GM10266 (cell line): ENCODE data around the gene TUT1.
A peak's percentile ranks its signal among the peaks of the same experiment; 100 is the strongest.

ENCODE experiments used
- DNase-seq: peaks from one replicate; pipeline ENCODE4 v3.0.0; 2012; ENCODE audit errors: extremely low spot score
- CTCF ChIP-seq: IDR thresholded peaks from 2 replicates; pipeline ENCODE4 v1.5.1; 2012; ENCODE audit warnings: mild to moderate bottlenecking, low read depth; ENCODE audit not compliant: control insufficient read depth, insufficient read depth; ENCODE audit errors: missing control alignments

Gene TUT1

DNA sequence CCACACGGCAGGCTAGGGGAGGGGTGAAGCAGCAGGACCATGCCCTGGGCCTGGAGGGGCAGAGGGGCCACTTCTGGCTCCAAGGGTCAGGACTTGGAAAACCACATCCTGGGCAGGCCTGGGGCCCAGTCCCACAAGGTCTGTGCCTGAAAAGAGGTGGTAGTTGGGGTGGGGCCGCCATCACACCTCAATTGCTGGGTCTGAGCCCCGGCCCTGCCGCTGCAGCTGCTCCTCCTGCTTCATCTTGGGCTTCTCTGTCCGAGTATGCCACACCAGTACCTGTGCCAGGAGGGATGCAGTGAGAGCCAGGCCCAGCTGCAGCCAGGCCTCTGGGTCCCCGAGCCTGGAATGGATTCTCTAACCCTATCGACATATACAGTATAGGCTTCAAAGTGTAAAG is 24.2 kb upstream of the TUT1 start:
- no peak for TF ChIP-seq CTCF
- DNase-seq = no peak

- no peak for DNase-seq
- TF ChIP-seq CTCF = no peak
Measured at GRCh38 chr11:62614275-62614674, 23.0 kb upstream of the TUT1 start.

DNA sequence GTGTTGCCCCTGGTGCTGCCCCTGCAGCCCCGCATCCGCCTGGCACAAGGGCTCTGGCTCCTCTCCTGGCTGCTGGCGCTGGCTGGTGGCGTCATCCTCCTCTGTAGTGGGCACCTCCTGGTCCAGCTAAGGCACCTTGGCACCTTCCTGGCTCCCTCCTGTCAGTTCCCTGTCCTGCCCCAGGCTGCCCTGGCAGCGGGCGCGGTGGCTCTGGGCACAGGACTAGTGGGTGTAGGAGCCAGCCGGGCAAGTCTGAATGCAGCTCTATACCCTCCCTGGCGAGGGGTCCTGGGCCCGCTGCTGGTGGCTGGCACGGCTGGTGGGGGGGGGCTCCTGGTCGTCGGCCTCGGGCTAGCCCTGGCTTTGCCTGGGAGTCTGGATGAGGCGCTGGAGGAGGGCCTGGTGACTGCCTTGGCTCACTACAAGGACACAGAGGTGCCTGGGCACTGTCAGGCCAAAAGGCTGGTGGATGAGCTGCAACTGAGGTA is 22.0 kb upstream of the TUT1 start:
- no peak for TF ChIP-seq CTCF
- DNase-seq = no peak

GRCh38 chr11:62612366-62613290 is 21.3 kb upstream of the TUT1 start, which contains the start of the genes EML3 and ROM1:
Gene EML3 (minus strand): TSS chr11:62612775. CDS start chr11:62612457, 318 bp downstream.
Gene ROM1 (plus strand): TSS chr11:62613257. CDS start chr11:62613282, 25 bp downstream.
- DNase-seq = peak; percentile 96
- TF ChIP-seq CTCF = peak; percentile 92

DNA sequence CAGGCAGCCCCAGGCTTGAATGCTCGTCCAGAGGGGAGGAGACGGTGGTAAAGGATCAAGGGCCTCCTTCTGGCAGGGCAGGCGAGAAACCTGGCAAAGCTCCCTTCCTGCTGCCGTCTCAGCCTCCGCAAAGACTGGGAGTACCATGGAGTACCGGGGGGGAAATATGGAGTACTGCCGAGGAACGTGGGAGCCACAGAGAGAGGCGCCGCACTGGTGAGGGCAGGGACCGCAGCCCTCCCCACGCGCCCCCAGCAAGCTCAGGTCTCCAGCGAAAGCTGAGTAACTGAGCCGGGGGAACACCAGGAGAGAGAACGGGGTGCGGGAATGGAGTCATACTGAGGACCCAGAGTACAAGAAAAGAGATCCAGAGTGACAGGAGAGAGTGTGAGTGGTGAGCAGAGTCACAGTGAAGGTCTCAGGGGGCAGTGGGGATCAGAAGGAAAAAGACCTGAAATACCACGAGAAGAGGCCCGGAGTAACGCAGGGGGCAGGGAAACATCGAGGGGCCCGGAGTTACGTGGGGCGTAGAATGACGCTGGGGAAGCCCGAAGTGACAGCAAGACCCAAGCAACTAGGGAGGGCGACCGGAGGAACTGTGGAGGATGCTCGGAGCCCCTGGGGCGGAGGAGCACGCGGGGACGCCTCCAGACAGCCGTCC is 20.5 kb upstream of the TUT1 start:
- DNase-seq = peak; percentile 78
- TF ChIP-seq CTCF = no peak

GRCh38 chr11:62610814-62611704 is 19.7 kb upstream of the TUT1 start:
- no peak for TF ChIP-seq CTCF
- no peak for DNase-seq
